Left ventricle myocardium inferior (tissue), 1 donor: Measurements from ENCODE around the gene DIS3L. TPM values are rescaled to one million over a fixed set of nuclear protein-coding genes. Genes with fewer than 3 reads are reported as not detected.

Experiments used
- DNase-seq: peaks from one replicate; pipeline ENCODE4 v3.0.0-alpha.2; 2020
- H3K27ac ChIP-seq: fragments of 200-600 bp; replicated peaks from 2 replicates; pipeline ENCODE4 v1.8.0; 2021
- H3K27me3 ChIP-seq: fragments of 200-600 bp; 2 replicates; pipeline ENCODE4 v1.8.0; 2021; ENCODE audit warnings: low read depth
- H3K36me3 ChIP-seq: fragments of 200-600 bp; 2 replicates; pipeline ENCODE4 v1.8.0; 2021
- H3K4me1 ChIP-seq: fragments of 200-600 bp; 2 replicates; pipeline ENCODE4 v1.8.0; 2021
- H3K4me3 ChIP-seq: fragments of 200-600 bp; 2 replicates; pipeline ENCODE4 v1.8.0; 2021; ENCODE audit warnings: mild to moderate bottlenecking, moderate library complexity
- H3K9me3 ChIP-seq: fragments of 200-600 bp; replicated peaks from 2 replicates; pipeline ENCODE4 v1.8.0; 2021
- intact Hi-C: fragments of 100-400 bp; cut with micrococcal nuclease; formaldehyde crosslinking; loops from one replicate; pipeline ENCODE4 v1.11.0; 2022
- total RNA-seq: library from RNA; stranded (reverse); fragmentation: NEBNext Ultra II Directional; extraction: Animal tissue kit (Norgen Biotek cat#: 25700); gene quantifications from one replicate; pipeline ENCODE4 v1.2.1, GENCODE V29; 2021
- TF ChIP-seq, protein P1 (sequence below): fragments of 200-600 bp; IDR thresholded peaks from 2 replicates; pipeline ENCODE4 v1.8.0; 2021; ENCODE audit warnings: antibody characterized with exemption, mild to moderate bottlenecking, borderline replicate concordance
- donor health status: DM: no; HTN: yes; CAD: no; lungs with severe emphysema.

DIS3L gene
- total RNA-seq, 1 donor from 2014 or later, result 36.6 TPM

DNA sequence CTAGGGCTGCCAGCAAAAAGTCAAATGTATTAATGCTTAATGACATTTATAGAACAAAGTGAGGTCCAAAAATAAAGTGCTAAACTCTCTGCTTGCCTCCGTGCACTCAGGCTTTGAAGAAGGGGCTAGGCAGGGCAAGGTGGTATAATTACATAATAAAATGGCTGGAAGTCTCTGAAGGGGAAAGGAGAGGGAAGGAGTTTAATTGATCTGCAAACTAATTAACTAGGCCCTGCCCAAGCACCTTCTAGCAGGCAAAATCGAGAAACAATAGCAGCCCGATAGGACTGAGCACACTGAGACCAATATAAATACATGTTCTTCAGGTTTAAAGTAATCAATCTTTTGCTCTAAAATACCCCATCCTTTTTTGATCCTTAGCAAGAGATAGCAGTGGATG lies 13.0 kb downstream of the DIS3L start:
- Histone ChIP-seq H3K27me3 (no peaks in the 10 kb centered on the region), H3K4me1 (peaks cover 4% of the 10 kb centered on the region), H3K27ac (no peak overlapping the region), H3K4me3 (no peak overlapping the region), H3K36me3 (peaks cover 65% of the 10 kb centered on the region), H3K9me3 (no peaks in the 10 kb centered on the region)
- no peak for DNase-seq
- TF ChIP-seq, protein P1, sequence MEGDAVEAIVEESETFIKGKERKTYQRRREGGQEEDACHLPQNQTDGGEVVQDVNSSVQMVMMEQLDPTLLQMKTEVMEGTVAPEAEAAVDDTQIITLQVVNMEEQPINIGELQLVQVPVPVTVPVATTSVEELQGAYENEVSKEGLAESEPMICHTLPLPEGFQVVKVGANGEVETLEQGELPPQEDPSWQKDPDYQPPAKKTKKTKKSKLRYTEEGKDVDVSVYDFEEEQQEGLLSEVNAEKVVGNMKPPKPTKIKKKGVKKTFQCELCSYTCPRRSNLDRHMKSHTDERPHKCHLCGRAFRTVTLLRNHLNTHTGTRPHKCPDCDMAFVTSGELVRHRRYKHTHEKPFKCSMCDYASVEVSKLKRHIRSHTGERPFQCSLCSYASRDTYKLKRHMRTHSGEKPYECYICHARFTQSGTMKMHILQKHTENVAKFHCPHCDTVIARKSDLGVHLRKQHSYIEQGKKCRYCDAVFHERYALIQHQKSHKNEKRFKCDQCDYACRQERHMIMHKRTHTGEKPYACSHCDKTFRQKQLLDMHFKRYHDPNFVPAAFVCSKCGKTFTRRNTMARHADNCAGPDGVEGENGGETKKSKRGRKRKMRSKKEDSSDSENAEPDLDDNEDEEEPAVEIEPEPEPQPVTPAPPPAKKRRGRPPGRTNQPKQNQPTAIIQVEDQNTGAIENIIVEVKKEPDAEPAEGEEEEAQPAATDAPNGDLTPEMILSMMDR, result no peak
- intact Hi-C loops, result no loop called here

DNA sequence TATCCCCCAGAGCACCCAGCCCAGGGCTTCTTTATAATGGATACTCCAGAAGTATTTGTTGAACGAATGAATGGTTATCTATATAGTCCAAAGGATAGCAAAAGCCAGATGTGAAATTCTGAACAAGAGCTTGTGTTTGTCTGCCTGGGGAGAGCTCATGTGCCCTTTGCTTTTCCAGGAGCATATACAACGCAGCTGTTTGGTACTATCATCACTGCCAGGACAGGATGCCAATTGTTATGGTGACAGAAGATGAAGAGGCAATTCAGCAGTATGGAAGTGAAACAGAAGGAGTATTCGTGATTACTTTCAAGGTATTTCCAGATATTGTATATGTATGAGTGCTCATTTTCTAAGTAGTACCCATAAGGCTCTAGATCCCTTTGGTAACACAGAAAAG lies 15.2 kb downstream of the DIS3L start:
- no peak for DNase-seq
- no peaks in the 10 kb centered on the region for H3K9me3 ChIP-seq
- peaks cover 80% of the 10 kb centered on the region for H3K36me3 ChIP-seq
- TF ChIP-seq, protein P1, result no peak
- H3K4me3 ChIP-seq, result no peak overlapping the region
- peaks cover 4% of the 10 kb centered on the region for H3K4me1 ChIP-seq
- H3K27ac ChIP-seq, result no peak overlapping the region
- H3K27me3 ChIP-seq, result no peaks in the 10 kb centered on the region
- intact Hi-C loops, result no loop called here

- H3K4me3 ChIP-seq, result no peak overlapping the region
- DNase-seq, result no peak
- no peak overlapping the region for H3K27ac ChIP-seq
- peaks cover 4% of the 10 kb centered on the region for H3K4me1 ChIP-seq
- TF ChIP-seq, protein P1, result no peak
- no peaks in the 10 kb centered on the region for H3K9me3 ChIP-seq
- H3K27me3 ChIP-seq, result no peaks in the 10 kb centered on the region
- H3K36me3 ChIP-seq, result peaks cover 91% of the 10 kb centered on the region
- intact Hi-C loops, result no loop called here
Measured at GRCh38 chr15:66309828-66310227, 16.5 kb downstream of the DIS3L start.

DNA sequence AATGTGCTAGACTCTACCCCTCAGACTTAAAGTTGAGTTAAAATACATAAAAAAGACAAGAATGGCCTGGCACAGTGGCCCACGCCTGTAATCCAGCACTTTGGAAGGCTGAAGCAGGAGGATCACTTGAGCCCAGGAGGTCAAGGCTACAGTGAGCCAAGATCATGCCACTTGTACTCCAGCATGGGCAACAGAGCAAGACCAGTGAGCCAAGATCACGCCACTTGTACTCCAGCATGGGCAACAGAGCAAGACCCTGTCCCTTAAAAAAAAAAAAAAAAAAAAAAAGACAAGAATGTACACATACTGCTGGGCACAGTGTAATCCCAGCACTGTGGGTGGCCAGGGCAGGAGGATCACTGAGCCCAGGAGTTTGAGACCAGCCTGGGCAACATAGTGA lies 17.4 kb downstream of the DIS3L start:
- H3K36me3 ChIP-seq, result peaks cover 92% of the 10 kb centered on the region
- intact Hi-C loops, result no loop called here

DNA sequence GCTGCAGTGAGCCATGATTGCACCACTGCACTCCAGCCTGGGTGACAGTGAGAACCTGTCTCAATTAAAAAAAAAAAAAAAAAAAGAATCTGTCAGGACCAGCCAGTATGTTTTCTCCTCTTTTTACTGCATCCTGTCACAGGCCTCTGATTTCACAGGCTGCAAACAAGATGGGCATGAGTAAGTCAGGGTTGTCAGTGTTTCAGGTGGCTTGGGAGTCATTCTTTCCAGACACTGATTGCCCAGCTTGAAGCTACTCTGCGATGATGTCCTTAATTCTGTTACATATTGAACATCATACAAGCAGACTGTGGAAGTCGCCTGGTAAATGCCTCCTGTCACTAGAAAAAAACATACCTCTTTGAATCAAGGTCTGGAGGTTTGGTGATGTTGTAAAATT lies 18.8 kb downstream of the DIS3L start:
- H3K4me3 ChIP-seq, result no peak overlapping the region
- peaks cover 94% of the 10 kb centered on the region for H3K36me3 ChIP-seq
- no peaks in the 10 kb centered on the region for H3K4me1 ChIP-seq
- no peak overlapping the region for H3K27ac ChIP-seq
- DNase-seq, result no peak
- H3K27me3 ChIP-seq, result no peaks in the 10 kb centered on the region
- intact Hi-C loops, result no loop called here
- TF ChIP-seq, protein P1, result no peak
- no peaks in the 10 kb centered on the region for H3K9me3 ChIP-seq

More for the DNA sequence above, 17.4 kb downstream of the DIS3L start:
- Histone ChIP-seq H3K9me3 (no peaks in the 10 kb centered on the region), H3K27ac (no peak overlapping the region), H3K27me3 (no peaks in the 10 kb centered on the region), H3K4me3 (no peak overlapping the region), H3K4me1 (peaks cover 4% of the 10 kb centered on the region)
- DNase-seq, result no peak
- TF ChIP-seq, protein P1, result no peak
